OCI-LY7 (cell line): ENCODE results near the gene ALKAL2.

ENCODE experiments used
- CTCF ChIP-seq: fragments of 200-600 bp; sonication (generic); conservative IDR thresholded peaks from 2 replicates; pipeline ENCODE4 v1.5.1; 2014; ENCODE audit warnings: mild to moderate bottlenecking, antibody characterized with exemption, low read length, moderate library complexity, mixed read lengths
- EZH2phosphoT487 ChIP-seq: fragments of 200-600 bp; sonication (generic); IDR thresholded peaks from 2 replicates; pipeline ENCODE4 v1.6.1; 2018; ENCODE audit warnings: low read depth, borderline replicate concordance, mild to moderate bottlenecking, mixed run types, antibody characterized with exemption, low read length, moderate library complexity, mixed read lengths

DNA sequence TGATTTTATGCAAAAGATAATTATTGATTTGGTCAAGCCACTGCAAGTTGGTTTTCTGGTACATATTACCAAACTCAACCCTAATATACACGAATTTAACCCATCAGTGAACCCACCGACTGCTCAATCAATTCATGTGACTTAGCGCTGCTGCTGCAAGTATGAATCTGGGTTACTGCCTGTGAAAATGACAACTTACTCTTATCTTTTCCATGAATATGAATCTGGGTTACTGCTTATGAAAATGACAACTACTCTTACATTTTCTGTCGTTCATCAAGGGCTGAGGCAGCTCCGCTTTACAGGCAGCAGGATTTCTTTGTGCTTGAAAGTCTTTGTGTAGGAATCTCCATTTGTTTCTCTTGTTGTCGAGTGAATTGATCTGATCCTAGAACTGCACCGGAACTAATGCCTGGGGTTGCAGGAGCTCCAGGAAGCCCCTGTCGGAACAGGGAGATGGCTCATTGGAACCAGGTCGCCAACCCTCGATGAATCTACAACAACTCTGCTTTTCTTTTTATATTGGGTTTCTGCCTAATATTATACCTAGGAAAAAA, 22.1 kb upstream of the ALKAL2 start:
- TF ChIP-seq CTCF (no peak), EZH2phosphoT487 (no peak)
